GM13976 (cell line): ENCODE data around the gene TPRN.

Experiments used
- DNase-seq: peaks from one replicate; pipeline ENCODE4 v3.0.0; 2012; ENCODE audit warnings: low spot score
- CTCF ChIP-seq: IDR thresholded peaks from 2 replicates; pipeline ENCODE4 v1.5.1; 2012; ENCODE audit warnings: borderline replicate concordance, mild to moderate bottlenecking; ENCODE audit not compliant: insufficient read depth; ENCODE audit errors: extremely low read depth, missing control alignments, control extremely low read depth
- in situ Hi-C: fragments of 300-500 bp; cut with MboI; formaldehyde crosslinking; loops from one replicate; pipeline ENCODE4 v1.12.0; 2022; ENCODE audit warnings: low sequenced_read_pairs, mixed read lengths, inconsistent platforms; ENCODE audit not compliant: unreplicated experiment

The TPRN gene

DNA sequence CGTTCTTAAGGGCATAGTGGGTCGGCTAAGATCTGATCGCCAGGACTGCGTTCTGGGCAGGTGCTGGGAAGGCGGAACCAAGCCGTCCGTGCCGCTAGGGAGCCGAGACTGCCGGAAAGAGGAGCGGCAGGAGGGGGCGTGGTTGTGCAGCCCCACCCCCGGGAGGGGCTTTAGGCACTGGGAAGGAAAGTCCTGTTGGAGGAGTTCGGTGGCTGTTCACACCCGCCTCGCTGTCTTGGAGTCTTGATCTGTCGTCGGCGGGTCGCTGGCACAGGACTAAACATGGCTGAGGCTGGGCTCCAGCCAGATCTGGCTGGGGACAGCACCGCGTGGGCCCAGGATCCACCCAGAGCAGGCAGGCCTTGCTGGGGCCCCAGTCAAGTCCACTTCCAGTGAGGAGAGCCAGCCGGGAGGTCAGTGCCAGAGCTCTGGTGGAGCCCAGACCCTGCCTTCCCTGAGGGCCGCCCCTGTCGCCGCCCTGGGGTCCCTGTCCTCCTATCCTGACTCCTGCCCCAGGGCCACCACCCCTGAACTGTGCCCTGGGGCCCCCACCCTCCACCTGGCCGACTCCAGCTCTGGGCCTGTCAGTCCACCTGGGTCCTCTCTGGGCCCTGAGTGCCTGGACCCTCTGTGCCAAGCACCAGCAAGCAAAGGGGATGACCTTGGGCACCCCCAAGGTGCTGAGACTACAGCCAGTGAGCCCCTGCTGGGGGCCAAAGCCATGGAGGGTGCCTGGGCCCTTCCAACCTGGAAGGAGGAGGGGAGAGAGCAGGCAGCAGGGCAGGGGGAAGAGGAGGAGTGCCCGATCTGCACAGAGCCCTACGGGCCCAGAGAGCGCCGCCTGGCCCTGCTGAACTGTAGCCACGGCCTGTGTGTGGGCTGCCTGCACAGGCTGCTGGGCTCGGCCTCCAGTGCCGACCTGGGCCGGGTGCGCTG lies 17.0 kb upstream of the TPRN start:
- no peak for TF ChIP-seq CTCF
- in situ Hi-C loops: no loop called here
- no peak for DNase-seq

DNA sequence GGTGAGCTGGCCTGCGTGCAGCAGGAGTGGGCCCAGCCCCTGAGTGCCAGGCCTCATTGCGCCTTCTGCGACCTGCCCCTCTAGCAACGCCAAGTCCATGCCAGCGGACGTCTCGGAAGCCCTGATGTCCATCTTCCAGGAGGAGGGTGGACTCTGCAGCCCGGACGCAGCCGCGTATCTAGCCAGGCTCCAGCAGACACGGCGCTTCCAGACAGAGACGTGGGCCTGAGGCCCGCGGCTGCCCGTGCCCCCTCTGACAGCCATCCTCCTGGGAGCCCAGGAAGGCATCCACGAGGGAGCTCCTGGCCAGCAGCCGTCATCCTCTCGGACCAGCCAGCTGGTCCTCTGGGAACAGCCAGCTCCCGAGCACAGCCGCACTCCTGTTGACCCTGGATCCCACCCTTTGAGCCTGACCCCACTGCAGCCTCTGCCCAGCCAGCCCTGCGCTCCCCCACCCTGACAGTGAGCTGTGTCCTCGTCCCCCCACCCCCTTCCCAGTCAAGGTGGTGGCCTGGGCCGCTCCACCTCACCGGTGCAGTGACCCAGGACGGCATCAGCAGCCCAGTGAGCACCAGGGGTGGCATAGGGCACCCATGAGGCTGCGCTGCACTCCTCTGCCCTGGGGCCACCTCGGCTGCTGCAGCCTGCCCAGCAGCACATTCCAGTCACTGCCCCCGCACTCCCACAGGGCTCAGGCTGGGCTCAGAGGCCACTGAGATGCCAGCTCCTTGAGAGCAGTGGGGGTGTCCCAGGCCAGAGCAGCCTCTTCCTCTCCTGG lies 15.8 kb upstream of the TPRN start:
- TF ChIP-seq CTCF: no peak
- in situ Hi-C loops: no loop called here
- no peak for DNase-seq

DNA sequence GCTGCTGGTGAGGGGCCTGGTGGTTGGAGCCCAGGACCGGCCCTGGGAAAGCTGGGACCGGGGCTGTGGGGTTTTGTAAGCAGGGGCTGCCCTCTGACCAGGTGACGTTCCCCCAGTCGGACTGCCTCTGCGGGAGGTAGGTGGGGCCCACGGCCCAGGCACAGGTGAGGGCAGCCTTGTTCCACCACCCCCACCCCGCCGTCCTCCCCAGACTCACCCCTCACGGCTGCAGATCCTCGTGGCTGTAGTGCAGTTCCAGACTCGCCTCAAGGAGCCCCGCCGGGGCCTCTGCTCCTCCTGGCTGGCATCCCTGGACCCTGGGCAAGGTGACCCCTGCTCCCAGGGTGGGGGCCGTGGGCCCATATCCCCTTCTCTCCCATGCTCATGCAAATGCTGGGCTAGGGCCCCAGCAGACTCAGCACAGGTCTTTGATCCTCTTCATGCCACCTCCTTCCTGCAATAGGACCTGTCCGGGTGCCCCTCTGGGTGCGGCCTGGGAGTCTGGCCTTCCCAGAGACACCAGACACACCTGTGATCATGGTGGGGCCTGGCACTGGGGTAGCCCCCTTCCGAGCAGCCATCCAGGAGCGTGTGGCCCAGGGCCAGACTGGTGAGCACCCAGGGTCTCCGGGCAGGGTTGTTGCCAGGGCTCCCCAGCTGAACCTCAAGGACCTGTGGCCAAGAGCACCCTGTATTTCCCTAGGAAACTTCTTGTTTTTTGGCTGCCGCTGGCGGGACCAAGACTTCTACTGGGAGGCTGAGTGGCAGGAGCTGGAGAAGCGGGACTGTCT lies 14.8 kb upstream of the TPRN start:
- DNase-seq: no peak
- in situ Hi-C loops: no loop called here
- no peak for TF ChIP-seq CTCF

DNA sequence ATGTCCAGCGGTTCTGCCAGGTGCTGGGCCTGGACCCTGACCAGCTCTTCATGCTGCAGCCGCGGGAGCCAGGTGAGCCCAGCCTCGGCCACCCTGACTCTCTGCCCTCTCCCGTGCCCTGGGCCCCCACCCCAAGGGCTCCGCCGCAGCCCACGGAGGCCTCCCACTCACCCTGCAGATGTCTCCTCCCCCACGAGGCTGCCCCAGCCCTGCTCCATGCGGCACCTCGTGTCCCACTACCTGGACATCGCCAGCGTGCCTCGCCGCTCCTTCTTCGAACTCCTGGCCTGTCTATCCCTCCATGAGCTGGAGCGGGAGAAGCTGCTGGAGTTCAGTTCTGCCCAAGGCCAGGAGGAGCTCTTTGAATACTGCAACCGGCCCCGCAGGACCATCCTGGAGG lies 14.1 kb upstream of the TPRN start:
- in situ Hi-C loops: no loop called here
- no peak for DNase-seq
- TF ChIP-seq CTCF: no peak

- no peak for TF ChIP-seq CTCF
- DNase-seq: no peak
- in situ Hi-C loops: no loop called here
Observed at GRCh38 chr9:137213160-137214060, 12.9 kb upstream of the TPRN start.
